IMR-90 (cell line): Measurements from ENCODE around the gene PPP1R9A.

Experiments used
- BHLHE40 ChIP-seq: fragments of 150-350 bp; IDR thresholded peaks from 2 replicates; pipeline ENCODE4 v1.6.1; 2016; ENCODE audit warnings: mild to moderate bottlenecking, low read depth, low read length
- POLR2A ChIP-seq: IDR thresholded peaks from 2 replicates; pipeline ENCODE4 v1.6.1; 2012; ENCODE audit warnings: mild to moderate bottlenecking, low read depth, low read length
- RAD21 ChIP-seq: IDR thresholded peaks from 2 replicates; pipeline ENCODE4 v1.6.1; 2012; ENCODE audit warnings: low read length, improper control_type of control experiment
- RCOR1 ChIP-seq: IDR thresholded peaks from 2 replicates; pipeline ENCODE4 v1.6.1; 2012; ENCODE audit warnings: mild to moderate bottlenecking, low read length, improper control_type of control experiment; ENCODE audit not compliant: insufficient replicate concordance
- RFX5 ChIP-seq: IDR thresholded peaks from 2 replicates; pipeline ENCODE4 v1.8.0; 2012; ENCODE audit warnings: low read depth, mild to moderate bottlenecking, low read length, moderate library complexity
- TF ChIP-seq, protein P1 (sequence below): conservative IDR thresholded peaks from 2 replicates; pipeline ENCODE4 v1.5.1; 2012; ENCODE audit warnings: mild to moderate bottlenecking, low read depth, low read length, improper control_type of control experiment

DNA sequence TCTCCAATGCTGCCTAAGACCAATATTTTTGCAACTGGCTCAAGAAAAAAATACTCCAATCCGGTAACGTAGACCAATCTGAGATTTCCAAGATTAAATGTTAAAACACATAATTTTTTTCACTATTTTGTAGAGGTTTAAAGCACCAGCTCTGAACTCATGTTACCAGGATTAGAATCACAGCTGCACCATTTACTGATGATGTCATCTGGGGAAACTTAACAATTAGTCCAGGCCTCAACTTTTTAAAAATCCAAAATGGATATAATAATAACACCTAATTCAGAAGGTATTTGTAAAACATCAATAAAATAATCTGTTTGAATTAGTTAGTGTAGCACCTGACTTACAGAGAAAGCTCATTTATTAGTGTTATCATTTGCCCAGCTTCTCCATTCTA is 402.6 kb downstream of the PPP1R9A start:
- TF ChIP-seq RFX5 (no peak), RCOR1 (no peak), POLR2A (no peak), RAD21 (no peak), BHLHE40 (no peak)
- TF ChIP-seq, protein P1, sequence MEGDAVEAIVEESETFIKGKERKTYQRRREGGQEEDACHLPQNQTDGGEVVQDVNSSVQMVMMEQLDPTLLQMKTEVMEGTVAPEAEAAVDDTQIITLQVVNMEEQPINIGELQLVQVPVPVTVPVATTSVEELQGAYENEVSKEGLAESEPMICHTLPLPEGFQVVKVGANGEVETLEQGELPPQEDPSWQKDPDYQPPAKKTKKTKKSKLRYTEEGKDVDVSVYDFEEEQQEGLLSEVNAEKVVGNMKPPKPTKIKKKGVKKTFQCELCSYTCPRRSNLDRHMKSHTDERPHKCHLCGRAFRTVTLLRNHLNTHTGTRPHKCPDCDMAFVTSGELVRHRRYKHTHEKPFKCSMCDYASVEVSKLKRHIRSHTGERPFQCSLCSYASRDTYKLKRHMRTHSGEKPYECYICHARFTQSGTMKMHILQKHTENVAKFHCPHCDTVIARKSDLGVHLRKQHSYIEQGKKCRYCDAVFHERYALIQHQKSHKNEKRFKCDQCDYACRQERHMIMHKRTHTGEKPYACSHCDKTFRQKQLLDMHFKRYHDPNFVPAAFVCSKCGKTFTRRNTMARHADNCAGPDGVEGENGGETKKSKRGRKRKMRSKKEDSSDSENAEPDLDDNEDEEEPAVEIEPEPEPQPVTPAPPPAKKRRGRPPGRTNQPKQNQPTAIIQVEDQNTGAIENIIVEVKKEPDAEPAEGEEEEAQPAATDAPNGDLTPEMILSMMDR: no peak
